NB4 (cell line): ENCODE data around the gene FAT3.

Source experiments
- CTCF ChIP-seq: IDR thresholded peaks from one replicate; pipeline ENCODE4 v1.5.1; 2012; ENCODE audit warnings: low read depth, low read length
- MAX ChIP-seq: IDR thresholded peaks from 2 replicates; pipeline ENCODE4 v1.6.1; 2011; ENCODE audit warnings: low read depth, low read length

DNA sequence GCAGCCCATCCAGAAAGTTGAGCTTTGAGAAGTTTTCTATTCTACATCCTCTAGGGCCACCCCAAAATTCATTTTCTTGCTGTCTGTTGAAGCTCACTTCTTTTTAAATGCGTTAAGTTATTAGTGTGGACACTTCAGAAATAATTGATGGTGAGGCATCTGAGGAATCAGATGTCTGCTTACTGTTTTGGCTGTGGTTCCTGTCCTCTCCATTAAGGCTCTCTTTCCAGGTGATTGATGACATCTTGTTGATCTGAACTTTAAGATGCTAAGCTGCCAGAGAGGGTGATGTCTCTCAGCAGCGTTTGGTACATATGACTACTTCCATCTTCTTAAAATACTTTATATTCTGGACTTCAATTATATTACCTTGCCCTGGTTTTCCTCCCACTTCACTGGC is 45.2 kb downstream of the FAT3 start:
- TF ChIP-seq MAX (no peak), CTCF (no peak)
